Measurements from ENCODE around the gene IDH1. TPM values are rescaled to one million over a fixed set of nuclear protein-coding genes. Genes with fewer than 3 reads are reported as not detected.

The IDH1 gene
- total RNA-seq, 1 donor from 2014 or later, result 47.4 TPM

DNA sequence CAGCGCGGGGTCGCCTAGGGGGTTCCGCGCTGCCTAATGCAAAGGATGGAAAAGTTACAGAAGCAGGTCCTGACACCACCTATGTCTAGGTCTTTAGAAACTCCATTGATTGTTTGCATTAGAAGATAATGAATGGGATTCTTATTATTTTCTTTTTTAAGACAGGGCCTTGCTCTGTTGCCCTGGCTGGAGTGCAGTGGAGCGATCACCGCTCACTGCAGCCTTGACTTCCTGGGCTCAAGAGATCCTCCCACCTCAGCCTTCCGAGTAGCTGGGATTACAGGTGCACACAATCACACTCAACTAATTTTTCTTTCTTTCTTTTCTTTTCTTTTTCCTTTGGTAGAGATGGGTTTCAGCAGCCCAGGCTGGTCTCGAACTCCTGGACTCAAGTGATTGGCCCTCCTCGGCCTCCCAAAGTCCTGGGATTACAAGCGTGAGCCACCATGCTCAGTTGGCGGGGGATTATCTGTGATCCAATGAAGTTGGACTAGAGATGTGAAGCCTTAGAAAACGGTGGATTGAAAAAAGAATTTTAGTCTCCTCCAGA, 761 bp upstream of the IDH1 start:
- TF ChIP-seq POLR2A (IDR thresholded peaks at IDR 0.05) (no peak), POLR2AphosphoS5 (IDR thresholded peaks at IDR 0.05; ENCODE audit: insufficient read depth in 1 of 2, low read depth in 1 of 2) (no peak)
- TF ChIP-seq, protein P1, sequence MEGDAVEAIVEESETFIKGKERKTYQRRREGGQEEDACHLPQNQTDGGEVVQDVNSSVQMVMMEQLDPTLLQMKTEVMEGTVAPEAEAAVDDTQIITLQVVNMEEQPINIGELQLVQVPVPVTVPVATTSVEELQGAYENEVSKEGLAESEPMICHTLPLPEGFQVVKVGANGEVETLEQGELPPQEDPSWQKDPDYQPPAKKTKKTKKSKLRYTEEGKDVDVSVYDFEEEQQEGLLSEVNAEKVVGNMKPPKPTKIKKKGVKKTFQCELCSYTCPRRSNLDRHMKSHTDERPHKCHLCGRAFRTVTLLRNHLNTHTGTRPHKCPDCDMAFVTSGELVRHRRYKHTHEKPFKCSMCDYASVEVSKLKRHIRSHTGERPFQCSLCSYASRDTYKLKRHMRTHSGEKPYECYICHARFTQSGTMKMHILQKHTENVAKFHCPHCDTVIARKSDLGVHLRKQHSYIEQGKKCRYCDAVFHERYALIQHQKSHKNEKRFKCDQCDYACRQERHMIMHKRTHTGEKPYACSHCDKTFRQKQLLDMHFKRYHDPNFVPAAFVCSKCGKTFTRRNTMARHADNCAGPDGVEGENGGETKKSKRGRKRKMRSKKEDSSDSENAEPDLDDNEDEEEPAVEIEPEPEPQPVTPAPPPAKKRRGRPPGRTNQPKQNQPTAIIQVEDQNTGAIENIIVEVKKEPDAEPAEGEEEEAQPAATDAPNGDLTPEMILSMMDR (IDR thresholded peaks at IDR 0.05), result no peak
- Histone ChIP-seq H3K4me3 (peak overlapping the region; percentile 82 to 90), H3K9me3 (no peaks in the 10 kb centered on the region), H3K4me1 (peaks cover 26% of the 10 kb centered on the region), H3K36me3 (peaks cover 0 to 6% of the 10 kb centered on the region in 2 donors), H3K27ac (peak overlapping the region; percentile 78), H3K27me3 (no peaks in the 10 kb centered on the region)
- no peak for DNase-seq (ENCODE audit: extremely low spot score in 2 of 2)
- intact Hi-C loops (cut with DNase I), result loop anchor here (10.0 kb wide), 1 partner anchor 81 kb away; no protein-coding TSS in a partner anchor

DNA sequence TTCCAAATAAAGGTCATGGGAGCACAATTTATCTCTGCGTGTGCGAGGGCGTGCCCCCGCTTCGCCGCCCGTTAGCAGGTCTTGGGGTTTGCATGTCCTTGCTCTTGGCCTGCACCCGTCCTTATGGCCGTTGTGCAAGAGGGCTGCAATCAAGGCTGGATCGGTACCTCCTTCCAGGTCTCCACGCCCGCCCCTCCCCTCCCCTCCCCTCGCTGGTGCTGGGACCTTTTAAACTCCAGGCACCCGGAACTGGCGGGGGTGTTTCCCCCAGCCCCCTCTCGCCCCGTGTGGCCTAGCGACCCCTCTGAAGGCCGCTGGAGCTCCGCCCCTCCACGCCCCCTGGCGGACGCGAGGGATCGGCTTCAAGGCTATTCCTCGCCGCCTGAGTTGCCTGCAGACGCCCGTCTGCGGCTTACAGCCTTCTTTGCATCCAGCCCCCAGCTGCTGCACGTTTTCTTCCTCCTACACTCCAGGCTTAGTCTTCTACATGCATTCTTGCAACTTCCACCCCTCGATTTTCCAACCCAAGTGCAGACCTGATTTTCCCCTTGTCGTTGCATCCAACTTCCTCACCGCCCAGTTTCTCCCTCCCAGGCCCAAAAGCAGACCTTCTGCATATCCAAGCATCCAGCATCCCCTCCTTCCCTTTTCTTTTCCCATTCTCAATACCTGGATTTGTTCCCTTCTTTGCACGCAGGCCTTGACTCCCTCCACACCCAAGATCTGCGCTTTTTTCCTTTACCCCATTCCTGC, 577 bp downstream of the IDH1 start:
- H3K4me3 ChIP-seq, result peak overlapping the region; percentile 82 to 90
- H3K9me3 ChIP-seq, result no peaks in the 10 kb centered on the region
- H3K27me3 ChIP-seq, result no peaks in the 10 kb centered on the region
- intact Hi-C loops (cut with DNase I), result loop anchor here (10.0 kb wide), 1 partner anchor 79 kb away; no protein-coding TSS in a partner anchor
- H3K27ac ChIP-seq, result peak overlapping the region; percentile 78
- TF ChIP-seq, protein P1 (IDR thresholded peaks at IDR 0.05), result peak in 2 of 3 experiments; percentile 55 to 74
- no peak for TF ChIP-seq POLR2AphosphoS5 (IDR thresholded peaks at IDR 0.05; ENCODE audit: insufficient read depth in 1 of 2, low read depth in 1 of 2)
- TF ChIP-seq POLR2A (IDR thresholded peaks at IDR 0.05), result no peak
- peaks cover 30% of the 10 kb centered on the region for H3K4me1 ChIP-seq
- peak in 1 of 2 donors; percentile 92 for DNase-seq (ENCODE audit: extremely low spot score in 2 of 2)
- peaks cover 0 to 15% of the 10 kb centered on the region in 2 donors for H3K36me3 ChIP-seq

DNA sequence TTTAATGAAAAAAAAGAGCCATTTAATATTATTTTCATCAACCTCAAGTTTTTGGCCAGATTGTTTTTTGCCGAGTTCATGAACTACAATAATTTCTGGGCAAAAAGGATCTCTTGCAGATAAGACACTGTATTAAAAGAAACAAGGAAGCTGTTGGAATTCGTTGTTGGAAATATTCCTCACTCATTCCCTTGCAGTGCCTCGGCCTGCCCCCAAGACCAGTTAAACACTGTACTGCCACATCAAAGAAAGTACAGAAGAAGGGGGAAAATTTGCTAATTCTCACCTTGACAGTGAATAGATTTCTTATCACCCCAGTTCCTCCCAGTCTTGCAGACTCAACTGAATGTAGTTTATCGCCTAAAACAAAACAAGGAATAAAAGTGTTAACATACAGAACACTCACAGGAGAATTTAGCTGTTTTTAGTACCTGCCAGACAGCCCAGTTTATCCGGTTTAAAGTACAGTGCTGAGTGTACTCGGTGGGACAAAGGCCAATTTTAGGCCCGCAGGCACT, 1.2 kb downstream of the IDH1 start:
- Histone ChIP-seq H3K27ac (peak overlapping the region; percentile 78), H3K36me3 (peaks cover 0 to 22% of the 10 kb centered on the region in 2 donors), H3K4me3 (peak overlapping the region; percentile 82 to 90), H3K4me1 (peaks cover 30% of the 10 kb centered on the region), H3K9me3 (no peaks in the 10 kb centered on the region), H3K27me3 (no peaks in the 10 kb centered on the region)
- no peak for DNase-seq (ENCODE audit: extremely low spot score in 2 of 2)
- intact Hi-C loops (cut with DNase I), result loop anchor here (10.0 kb wide), 1 partner anchor 79 kb away; no protein-coding TSS in a partner anchor
- TF ChIP-seq, protein P1 (IDR thresholded peaks at IDR 0.05), result no peak
- TF ChIP-seq POLR2A (IDR thresholded peaks at IDR 0.05), result no peak
- no peak for TF ChIP-seq POLR2AphosphoS5 (IDR thresholded peaks at IDR 0.05; ENCODE audit: insufficient read depth in 1 of 2, low read depth in 1 of 2)

DNA sequence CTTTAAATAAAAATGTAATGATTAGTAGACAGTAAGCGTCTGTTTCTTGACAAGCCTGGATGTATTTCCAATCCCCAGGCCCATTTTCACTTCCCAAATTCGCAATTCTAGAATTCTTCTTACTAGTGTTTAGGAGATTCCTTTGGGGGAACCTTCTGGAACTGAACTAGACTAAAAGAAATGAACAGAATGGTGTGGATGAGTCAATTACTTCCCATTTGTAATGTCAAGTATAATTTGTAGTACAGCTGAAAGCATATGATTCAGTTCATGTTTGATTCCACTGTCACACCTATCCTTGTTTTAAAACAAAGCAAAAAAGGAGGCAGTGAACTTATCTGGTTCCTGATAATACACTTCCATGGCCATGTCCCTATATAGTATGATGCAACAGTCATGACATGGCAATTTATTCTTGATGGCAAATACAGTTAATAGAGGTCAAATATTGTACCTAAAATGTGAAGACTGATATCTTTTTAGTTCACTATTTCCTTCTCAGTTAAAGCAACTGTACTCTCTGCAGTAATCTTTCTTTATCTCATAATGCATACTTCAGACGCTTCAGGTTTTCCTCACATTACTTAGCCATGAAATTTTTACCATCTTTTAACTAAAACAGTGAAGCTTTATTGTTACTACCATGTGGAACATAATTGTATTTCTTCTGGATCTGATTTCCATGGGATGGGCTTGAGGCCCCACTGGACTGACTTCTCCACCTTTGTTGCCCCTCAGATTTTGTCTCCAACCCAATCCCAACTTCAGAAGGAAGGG, 2.0 kb downstream of the IDH1 start:
- no peaks in the 10 kb centered on the region for H3K9me3 ChIP-seq
- H3K4me3 ChIP-seq, result peak overlapping the region in 1 of 2 donors; percentile 90
- no peak for TF ChIP-seq POLR2A (IDR thresholded peaks at IDR 0.05)
- intact Hi-C loops (cut with DNase I), result loop anchor here (10.0 kb wide), 1 partner anchor 78 kb away; no protein-coding TSS in a partner anchor
- H3K4me1 ChIP-seq, result peaks cover 30% of the 10 kb centered on the region
- H3K36me3 ChIP-seq, result peaks cover 0 to 29% of the 10 kb centered on the region in 2 donors
- no peak for DNase-seq (ENCODE audit: extremely low spot score in 2 of 2)
- peak overlapping the region; percentile 78 for H3K27ac ChIP-seq
- no peaks in the 10 kb centered on the region for H3K27me3 ChIP-seq

DNA sequence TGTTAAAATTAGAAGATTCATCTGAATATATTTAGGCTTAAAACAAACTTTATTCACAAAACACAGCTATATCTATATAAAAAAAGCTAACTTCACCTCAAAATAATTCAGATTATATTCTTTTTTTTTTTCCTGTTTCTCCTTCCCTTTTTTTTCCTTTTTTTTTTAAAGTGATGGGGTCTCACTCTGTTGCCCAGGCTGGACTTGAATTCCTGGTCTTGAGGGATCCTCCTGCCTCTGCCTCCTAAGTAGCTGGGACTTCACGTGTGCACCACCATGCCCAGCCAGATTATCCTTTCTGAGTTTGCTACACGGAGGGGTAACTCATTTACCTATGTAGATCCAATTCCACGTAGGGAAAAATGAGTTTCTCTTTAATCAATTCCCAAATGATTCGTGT, 3.8 kb downstream of the IDH1 start:
- Histone ChIP-seq H3K36me3 (peaks cover 0 to 44% of the 10 kb centered on the region in 2 donors), H3K4me3 (no peak overlapping the region), H3K27me3 (no peaks in the 10 kb centered on the region), H3K9me3 (no peaks in the 10 kb centered on the region), H3K27ac (no peak overlapping the region), H3K4me1 (peaks cover 30% of the 10 kb centered on the region)
- TF ChIP-seq, protein P1 (IDR thresholded peaks at IDR 0.05), result no peak
- TF ChIP-seq POLR2A (IDR thresholded peaks at IDR 0.05), result no peak
- no peak for TF ChIP-seq POLR2AphosphoS5 (IDR thresholded peaks at IDR 0.05; ENCODE audit: insufficient read depth in 1 of 2, low read depth in 1 of 2)
- DNase-seq (ENCODE audit: extremely low spot score in 2 of 2), result no peak
- intact Hi-C loops (cut with DNase I), result loop anchor here (10.0 kb wide), 1 partner anchor 76 kb away; no protein-coding TSS in a partner anchor

Data from vagina (tissue), 2 donors.